ENCODE measurements around the gene ZNF408.

DNA sequence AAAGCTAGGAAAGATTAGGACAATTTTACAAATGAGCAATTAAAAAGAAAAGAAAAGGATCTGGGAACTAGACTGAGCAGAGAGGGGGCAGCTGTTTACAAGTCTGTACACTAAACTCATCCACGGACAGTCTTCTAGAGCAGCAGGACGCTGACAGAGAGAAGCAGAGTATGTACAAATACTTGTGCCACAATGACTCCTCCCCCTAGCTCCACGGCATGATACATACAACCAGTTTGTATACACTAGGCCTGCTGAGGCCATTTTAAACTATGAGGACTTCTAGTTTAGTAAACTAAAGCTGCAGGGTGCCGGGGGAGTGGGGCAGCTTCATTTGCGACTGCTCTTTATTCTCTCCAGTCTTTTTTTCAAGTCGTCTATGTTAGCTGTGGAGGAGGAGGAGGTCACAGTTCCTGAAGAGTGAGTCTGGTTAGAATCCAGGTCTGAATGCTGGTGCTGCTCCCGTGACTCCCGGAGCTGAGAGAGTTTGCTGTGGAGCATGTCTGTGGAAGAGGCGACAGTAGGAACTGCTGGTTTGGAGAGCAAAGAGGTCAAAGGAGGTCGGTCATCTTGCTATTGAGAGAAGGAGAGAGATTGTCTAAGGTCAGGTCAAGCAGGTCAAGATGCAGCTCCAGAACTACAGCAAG is 43.0 kb downstream of the ZNF408 start:
- TF ChIP-seq, protein P1, sequence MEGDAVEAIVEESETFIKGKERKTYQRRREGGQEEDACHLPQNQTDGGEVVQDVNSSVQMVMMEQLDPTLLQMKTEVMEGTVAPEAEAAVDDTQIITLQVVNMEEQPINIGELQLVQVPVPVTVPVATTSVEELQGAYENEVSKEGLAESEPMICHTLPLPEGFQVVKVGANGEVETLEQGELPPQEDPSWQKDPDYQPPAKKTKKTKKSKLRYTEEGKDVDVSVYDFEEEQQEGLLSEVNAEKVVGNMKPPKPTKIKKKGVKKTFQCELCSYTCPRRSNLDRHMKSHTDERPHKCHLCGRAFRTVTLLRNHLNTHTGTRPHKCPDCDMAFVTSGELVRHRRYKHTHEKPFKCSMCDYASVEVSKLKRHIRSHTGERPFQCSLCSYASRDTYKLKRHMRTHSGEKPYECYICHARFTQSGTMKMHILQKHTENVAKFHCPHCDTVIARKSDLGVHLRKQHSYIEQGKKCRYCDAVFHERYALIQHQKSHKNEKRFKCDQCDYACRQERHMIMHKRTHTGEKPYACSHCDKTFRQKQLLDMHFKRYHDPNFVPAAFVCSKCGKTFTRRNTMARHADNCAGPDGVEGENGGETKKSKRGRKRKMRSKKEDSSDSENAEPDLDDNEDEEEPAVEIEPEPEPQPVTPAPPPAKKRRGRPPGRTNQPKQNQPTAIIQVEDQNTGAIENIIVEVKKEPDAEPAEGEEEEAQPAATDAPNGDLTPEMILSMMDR (conservative IDR thresholded peaks at IDR 0.05; ENCODE audit: low read length): no peak
- TF ChIP-seq EZH2phosphoT487 (IDR thresholded peaks at IDR 0.05; ENCODE audit: borderline replicate concordance, low read depth, low read length): no peak

All from OCI-LY7 (cell line).